ENCODE results near the gene VTI1A.

Gene VTI1A

DNA sequence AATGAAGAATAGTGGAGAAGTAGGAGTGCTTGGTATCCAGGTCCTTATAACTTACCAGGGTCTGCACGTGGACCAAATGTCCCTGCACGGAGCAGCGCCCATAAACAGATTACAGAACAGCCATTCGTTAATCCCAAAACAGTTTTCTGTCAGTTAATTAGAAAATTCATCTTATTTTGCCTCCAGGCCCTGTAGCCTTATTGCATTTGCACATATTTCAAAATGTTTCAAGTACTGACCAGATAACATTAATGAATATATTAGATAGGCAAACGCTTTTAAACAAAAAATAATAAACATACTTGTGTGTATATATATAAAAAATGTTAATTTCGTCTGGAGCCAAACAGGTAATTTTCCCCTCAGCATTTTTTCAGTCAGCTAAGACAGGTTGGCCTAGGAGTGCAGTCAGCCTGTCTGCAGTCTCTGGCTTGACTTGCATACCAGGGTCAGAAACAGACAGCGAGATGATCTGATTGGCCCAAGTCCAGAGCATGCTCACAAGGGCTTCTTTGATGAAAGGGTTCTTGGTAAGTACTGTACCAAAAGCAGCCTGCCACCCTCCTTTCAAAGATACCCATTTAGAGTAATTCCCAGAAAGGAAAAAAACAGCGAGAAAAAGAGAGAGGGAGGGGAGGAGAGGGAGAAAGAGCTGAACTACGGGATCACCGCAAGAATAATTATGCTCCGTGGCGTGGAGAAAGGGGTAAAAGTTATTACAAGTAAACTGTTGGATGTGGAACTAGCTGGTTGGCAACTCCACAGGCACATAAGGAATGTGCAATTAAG lies 308.6 kb downstream of the VTI1A start:
- DNase-seq (ENCODE audit: low read depth in 2 of 2) = no peak

- DNase-seq (ENCODE audit: low read depth in 2 of 2) = no peak
Measured at GRCh38 chr10:112756235-112756527, 309.2 kb downstream of the VTI1A start.

DNA sequence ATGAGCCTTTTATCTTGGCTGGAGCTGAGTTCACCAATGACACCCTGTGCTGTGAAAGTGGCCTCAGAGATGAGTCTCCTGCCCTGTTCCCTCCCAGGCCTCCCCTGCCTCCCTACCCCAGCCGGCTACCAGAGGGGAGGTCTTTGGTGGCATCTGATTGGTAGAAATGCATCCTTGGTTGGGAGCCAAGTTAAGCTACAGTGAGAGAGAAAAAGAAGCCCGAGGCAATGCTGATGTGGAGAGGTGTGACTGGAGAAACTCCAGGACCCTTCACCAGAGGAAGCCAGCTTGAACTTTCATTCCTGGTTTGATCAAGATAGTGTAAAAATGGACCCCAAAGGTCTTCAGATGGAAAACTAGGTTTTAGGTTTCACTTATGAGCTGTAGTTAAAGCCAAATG lies 311.9 kb downstream of the VTI1A start:
- no peak for DNase-seq (ENCODE audit: low read depth in 2 of 2)

DNA sequence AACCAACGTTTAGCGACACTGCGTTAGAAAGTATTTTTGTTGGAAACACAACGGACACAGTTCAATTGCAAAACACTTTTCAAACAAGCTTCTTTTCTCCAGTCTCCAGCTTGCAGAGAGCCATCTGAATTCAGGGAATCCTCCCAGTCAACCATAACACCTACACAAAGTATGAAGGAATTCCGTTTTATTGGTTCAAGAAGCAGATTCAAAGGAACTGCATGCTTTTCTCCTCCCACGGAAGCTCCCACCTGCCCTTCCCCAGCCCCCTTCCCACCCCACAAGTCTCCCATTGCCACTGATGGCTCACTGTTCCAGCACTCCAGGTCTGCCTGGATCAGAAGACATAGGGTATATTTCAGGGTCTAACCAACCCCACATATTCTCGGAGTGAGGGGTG lies 312.5 kb downstream of the VTI1A start:
- DNase-seq (ENCODE audit: low read depth in 2 of 2) = no peak

DNA sequence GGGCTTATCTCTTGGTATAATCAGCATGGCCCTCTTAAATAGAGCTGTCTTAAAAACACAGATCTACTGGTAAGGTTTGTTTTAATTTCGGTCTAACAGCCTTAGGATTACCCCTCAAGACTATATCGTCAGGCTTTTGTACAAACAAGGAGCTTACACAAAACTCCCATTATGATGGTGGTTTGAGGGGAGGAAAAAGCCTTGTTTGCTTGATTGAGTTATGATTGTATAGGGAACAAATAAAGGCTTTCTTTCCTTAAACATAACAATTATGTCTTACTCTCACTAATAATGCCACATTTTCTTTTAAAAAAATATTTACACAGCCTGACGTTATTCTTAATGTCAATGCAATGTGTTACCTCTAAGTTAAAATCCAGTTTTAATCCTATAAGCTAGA lies 314.2 kb downstream of the VTI1A start:
- DNase-seq (ENCODE audit: low read depth in 2 of 2) = no peak

DNA sequence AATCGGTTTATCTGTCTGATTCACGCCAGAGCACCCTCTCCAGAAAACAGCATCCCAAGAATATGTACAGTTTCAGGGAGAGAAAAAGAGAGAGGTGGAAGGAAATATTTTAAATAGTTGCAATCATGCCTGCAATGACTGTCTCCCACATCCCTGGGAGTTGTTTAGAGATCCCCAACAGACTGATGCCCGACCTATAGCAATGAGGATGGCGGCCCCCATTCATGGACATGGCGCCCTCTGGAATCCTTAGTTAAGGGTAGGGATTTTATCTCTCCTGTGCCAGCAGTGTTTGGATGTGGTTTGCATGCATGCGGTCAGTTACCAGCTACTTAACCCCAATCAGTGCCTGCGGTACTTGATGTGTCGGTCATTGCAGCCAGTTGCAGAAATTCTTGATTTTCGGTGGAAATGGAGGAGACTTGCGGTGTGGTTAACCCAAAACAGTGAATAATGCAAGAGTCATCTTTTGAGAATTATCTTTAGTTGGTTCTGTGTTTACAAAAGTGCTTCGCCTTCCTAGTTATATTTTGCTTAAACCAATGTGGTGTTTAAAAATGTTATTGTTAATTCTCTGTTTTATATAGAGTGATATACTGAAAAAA lies 317.0 kb downstream of the VTI1A start:
- no peak for DNase-seq (ENCODE audit: low read depth in 2 of 2)

DNA sequence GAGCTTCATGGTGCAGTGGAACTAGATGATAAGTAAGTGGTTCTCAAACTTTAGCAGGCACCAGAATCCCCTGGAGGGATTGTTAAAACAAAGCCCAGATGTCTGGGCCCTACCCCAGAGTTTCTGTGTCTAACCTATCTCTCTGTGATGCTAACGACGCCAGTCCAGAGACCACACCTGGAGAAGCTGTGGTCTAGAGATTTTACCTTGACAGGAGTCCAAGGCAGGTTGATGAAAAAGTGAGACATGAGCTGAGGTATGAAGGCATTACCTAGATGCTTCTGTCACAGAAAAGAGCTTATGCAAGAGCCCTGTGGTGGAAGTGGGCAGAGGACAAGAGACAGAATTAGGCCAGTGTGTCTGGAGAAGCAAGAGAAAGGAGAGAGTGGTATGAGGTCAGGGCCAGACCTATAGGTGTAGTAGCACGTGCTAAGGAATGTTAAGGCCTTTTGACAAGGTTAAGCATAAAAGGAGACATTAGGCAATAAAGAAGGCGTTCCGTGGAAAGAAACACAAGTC lies 318.8 kb downstream of the VTI1A start:
- no peak for DNase-seq (ENCODE audit: low read depth in 2 of 2)

DNA sequence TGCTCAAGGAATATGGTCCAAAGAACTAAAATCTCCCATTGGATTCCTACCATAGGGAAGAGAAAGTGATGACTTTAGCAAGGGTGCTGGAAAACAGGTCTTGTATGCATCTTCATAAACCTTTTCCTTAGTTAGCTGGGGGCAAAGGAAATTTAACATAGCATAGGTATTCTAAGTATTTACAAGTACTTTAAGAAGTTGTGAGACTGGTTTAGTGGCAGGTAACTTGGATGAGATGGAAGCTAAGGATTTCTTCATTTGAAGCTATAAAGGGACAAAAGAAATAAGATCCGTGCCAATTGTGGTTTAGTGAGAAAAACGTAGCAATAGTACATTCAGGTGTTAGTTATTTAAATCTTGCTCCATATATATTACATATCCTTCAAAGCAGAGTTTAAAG lies 319.6 kb downstream of the VTI1A start:
- DNase-seq (ENCODE audit: low read depth in 2 of 2) = no peak

- DNase-seq (ENCODE audit: low read depth in 2 of 2) = no peak
Measured at GRCh38 chr10:112767156-112767555, 320.1 kb downstream of the VTI1A start.

- DNase-seq (ENCODE audit: low read depth in 2 of 2) = no peak
Measured at GRCh38 chr10:112768121-112768520, 321.1 kb downstream of the VTI1A start.

DNA sequence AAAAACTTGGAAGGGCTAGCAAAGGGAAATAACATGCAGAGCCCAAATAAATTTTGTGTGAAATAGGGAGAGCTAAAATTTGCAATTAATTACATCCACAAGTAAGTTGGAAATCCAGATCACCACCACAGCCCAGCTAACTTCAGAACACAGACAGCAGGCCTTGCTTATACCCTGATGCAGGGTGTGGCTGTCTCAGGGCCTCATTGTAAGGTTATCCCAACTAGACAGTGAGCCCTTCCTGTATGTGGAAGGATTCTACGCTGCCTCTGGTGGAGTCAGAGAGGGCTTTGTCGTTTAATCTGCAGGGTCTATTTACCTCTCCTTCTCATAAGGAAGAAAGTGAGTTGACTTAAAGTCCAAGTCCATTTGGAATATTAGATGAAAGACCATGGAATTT lies 322.1 kb downstream of the VTI1A start:
- DNase-seq (ENCODE audit: low read depth in 2 of 2) = no peak

- DNase-seq (ENCODE audit: low read depth in 2 of 2) = no peak
Measured at GRCh38 chr10:112769611-112770370, 322.8 kb downstream of the VTI1A start.

DNA sequence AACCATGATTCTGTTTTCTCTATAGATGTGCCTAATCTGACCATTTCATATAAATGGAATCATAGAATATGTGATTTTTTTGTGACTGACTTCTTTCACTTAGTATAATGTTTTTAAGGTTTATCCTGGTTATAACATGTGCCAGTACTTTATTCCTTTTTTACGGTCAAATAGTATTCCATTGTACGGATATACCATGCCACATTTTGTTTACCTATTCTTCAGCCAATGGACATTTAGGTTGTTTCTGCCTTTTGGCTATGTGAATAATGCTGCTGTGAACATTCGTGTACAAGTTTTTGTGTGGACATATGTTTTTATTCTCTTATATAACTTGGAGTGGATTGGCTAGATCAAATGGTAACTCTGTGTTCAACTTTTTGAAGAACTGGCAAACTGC lies 324.7 kb downstream of the VTI1A start:
- no peak for DNase-seq (ENCODE audit: low read depth in 2 of 2)

GRCh38 chr10:112773783-112774182 lies 326.8 kb downstream of the VTI1A start:
- DNase-seq (ENCODE audit: low read depth in 2 of 2) = no peak

GRCh38 chr10:112774210-112774609 lies 327.2 kb downstream of the VTI1A start:
- no peak for DNase-seq (ENCODE audit: low read depth in 2 of 2)

- DNase-seq (ENCODE audit: low read depth in 2 of 2) = no peak
Measured at GRCh38 chr10:112774798-112775197, 327.8 kb downstream of the VTI1A start.

DNA sequence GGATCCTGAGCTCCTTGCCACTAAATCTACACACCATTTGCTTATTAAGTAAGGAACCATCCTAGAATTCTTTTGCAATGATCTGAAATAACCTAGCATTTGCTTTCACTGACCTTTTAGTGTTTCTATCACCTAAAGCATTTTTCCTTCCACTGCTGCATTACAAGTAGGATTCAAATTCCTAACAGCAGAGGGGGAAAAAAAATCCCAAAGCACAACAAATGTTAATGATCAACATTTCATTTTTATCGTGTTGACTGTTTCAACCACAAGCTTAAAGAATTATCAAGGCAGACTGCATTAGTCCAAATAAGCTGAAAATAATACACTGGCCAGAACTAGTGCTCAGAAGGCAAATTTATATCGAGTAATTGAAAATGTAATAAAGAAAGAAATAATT lies 328.4 kb downstream of the VTI1A start:
- no peak for DNase-seq (ENCODE audit: low read depth in 2 of 2)

DNA sequence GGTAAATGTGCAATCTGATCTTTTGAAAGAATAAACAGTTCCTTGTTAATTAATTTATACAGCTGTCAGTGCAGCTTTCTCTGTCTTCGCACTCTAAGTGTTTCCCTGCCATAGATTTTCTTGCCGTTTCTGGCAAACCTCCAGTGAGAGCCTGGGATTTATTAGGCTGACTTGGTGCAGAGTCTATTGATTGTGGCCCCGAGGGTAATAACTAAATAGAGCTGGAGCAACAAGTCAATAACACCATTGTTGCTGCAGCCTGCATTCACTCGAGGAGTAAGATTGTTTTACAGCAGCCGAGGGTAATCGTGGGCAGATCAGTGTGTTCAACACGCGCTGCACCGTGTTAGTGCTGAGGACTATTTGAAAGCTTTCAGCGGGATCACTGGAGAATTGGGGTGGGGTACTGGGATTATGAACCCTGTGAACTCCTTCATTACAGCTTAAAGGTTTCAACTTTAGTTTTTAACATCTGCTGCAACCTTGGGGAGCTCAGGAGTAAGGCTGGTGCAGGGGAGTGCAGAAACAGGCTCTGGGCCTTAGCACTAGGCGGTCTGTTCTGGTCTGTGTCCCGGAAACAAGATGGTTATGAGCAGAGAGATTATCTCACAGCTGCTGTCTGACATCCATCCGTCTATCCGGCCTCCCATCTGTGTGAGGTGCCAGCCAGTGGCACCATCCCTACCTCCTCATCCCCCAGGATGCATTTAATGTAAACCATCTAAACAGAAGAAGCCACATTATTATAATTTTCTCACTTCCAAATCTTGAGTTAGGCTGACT lies 329.1 kb downstream of the VTI1A start:
- no peak for DNase-seq (ENCODE audit: low read depth in 2 of 2)

- DNase-seq (ENCODE audit: low read depth in 2 of 2) = no peak
Measured at GRCh38 chr10:112778579-112778978, 331.6 kb downstream of the VTI1A start.

DNA sequence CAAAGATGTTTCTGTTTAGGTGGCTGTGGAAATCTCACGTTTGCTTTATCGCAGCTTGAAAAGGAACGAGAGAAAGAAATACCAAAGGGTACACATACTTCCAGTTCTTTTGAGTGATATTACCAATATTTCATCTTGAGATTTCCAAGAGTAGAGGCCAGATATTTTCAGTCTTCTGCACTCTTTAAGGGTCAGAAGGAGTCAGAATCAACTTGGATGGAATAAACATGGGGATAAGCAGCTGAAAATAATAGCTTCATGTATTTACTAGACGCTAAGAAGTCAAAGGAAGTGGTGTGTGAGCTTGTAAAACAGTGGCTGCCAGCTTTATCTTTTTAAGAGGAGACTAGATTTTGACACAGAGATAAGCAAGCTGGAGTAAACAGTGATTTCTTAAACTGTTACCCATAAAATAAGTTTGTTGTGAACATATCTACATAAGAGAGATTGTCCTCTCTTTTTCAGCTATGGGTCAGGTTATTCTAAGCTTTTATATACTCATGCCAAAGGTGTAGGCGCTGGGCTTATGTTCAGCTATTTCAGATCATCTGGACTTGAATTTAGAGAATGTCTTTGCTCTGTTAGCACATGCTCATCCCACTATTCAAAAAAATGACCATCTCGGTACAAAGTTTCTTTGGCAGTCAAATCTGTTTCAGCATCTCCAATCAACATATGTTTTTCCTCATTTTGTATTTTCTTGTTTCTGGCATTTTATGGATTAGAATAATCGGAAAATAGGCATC lies 332.2 kb downstream of the VTI1A start:
- DNase-seq (ENCODE audit: low read depth in 2 of 2) = no peak

DNA sequence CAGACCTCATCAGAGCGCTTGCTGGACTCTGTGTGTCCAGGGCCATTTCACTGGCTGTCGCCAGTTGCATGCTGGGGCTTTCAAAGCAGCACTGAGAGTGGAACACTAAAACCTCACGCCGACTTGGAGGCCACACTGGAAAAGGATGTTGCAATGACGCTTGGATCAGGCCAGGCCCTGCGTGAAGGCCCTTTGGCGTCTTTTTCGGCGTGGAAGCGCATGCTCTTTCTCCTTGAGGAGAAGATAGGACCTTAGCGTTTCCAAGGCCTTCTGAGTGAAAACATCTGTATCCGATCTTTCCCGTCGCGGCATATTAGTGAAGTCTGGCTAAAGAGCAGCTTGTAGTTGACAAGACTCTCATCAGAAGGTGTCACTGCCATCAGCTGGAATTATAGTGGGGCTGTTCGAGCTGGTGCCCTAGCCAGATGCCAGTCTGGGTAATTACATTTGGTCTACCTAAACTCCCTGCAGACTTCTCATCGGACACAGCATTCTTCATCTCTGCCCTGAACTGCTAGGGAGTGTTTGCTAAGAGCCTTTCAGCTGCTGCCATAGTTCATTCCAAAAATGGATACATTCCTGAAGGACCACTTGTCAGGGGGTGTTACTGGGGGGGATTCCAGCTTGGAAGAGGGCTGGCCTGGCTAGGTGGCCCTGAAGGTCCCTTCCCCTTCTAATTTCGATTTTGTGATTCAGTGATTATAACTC lies 335.3 kb downstream of the VTI1A start:
- no peak for DNase-seq (ENCODE audit: low read depth in 2 of 2)

All from stimulated activated CD4-positive, alpha-beta T cell treated with anti-CD3 and anti-CD28 coated beads, Interleukin-1b, Interleukin-23, amount 100 ng/mL, for 4 hours (primary cell).